GM12874 (cell line): Measurements from ENCODE around the gene ERCC3.

Experiments used
- CTCF ChIP-seq: IDR thresholded peaks from 2 replicates; pipeline ENCODE4 v1.5.1; 2011; ENCODE audit warnings: low read depth, mild to moderate bottlenecking, control low read depth, low read length, moderate library complexity; ENCODE audit not compliant: insufficient read depth

Gene ERCC3

GRCh38 chr2:127256866-127257265, 37.1 kb downstream of the ERCC3 start:
- no peak for TF ChIP-seq CTCF

GRCh38 chr2:127256381-127256780, 37.6 kb downstream of the ERCC3 start:
- TF ChIP-seq CTCF = no peak

GRCh38 chr2:127255721-127256120, 38.2 kb downstream of the ERCC3 start:
- no peak for TF ChIP-seq CTCF

GRCh38 chr2:127255146-127255545, 38.8 kb downstream of the ERCC3 start:
- TF ChIP-seq CTCF = no peak

- TF ChIP-seq CTCF = no peak
Observed at GRCh38 chr2:127254386-127254981, 39.5 kb downstream of the ERCC3 start.

GRCh38 chr2:127239395-127239794, 54.5 kb downstream of the ERCC3 start:
- TF ChIP-seq CTCF = no peak

- no peak for TF ChIP-seq CTCF
Observed at GRCh38 chr2:127235082-127235702, 58.8 kb downstream of the ERCC3 start.

- no peak for TF ChIP-seq CTCF
Observed at GRCh38 chr2:127233710-127234109, 60.2 kb downstream of the ERCC3 start.
